RWPE1 (cell line): ENCODE results near the gene PPP1R15B.
A peak's percentile ranks its signal among the peaks of the same experiment; 100 is the strongest.

Experiments used
- CTCF ChIA-PET: fragments of 350-600 bp; sonication (Branson Sonifier 250); formaldehyde crosslinking; extraction: SDS; loops from one replicate; lab custom pipeline; 2021; lab: Yijun Ruan, JAX
- POLR2A ChIA-PET: fragments of 400-600 bp; formaldehyde crosslinking; extraction: SDS; loops from one replicate; lab custom pipeline; 2020; ENCODE audit warnings: antibody characterized with exemption; ENCODE audit not compliant: low non-redundant PET; lab: Yijun Ruan, JAX
- DNase-seq: peaks from one replicate; pipeline ENCODE4 v3.0.0; 2012; ENCODE audit warnings: low spot score
- H3K27ac ChIP-seq: fragments of 450-650 bp; 2 replicates; pipeline ENCODE4 v1.5.1; 2017
- TF ChIP-seq, protein P1 (sequence below): fragments of 450-650 bp; conservative IDR thresholded peaks from 2 replicates; pipeline ENCODE4 v1.5.1; 2017; ENCODE audit warnings: low read depth, mild to moderate bottlenecking

Gene PPP1R15B

DNA sequence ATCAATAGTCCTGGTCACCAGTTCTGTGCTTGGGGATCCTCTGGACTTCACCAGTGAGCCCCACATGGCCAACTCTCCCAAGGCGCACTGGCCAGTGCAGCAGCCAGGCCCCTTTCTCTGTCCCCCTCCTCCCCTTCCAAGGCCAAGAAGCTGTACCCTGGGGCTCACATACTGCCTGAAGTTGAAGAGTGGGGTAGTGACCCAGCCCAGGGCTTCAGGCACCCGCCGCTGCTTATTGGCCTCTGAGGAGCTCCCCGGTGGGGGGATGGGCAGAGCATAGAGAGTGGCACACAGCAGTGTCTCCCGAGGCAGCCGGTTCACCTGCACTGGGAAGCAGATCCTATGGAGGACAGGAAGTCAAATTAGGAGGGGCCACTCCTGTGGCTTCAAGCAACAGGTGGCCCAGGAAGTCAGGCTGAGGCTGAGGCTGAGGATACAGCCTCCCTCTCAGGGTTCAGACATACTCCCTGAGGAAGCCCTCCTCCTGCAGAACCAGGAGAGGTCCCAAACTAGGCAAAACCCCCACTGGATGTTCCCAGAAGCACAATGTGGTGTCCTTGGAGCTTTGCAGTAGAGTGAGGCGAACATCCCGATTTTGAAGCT, 38.2 kb upstream of the PPP1R15B start:
- ChIA-PET POLR2A (no interaction called here), CTCF (interaction anchor here (0.6 to 2.0 kb wide), 5 partner anchors 38 to 520 kb away, joined by 3 to 11 read pairs (median 5); partner anchors contain the start of gene PIK3C2B)
- DNase-seq: no peak
- H3K27ac ChIP-seq: no peak overlapping the region
- TF ChIP-seq, protein P1, sequence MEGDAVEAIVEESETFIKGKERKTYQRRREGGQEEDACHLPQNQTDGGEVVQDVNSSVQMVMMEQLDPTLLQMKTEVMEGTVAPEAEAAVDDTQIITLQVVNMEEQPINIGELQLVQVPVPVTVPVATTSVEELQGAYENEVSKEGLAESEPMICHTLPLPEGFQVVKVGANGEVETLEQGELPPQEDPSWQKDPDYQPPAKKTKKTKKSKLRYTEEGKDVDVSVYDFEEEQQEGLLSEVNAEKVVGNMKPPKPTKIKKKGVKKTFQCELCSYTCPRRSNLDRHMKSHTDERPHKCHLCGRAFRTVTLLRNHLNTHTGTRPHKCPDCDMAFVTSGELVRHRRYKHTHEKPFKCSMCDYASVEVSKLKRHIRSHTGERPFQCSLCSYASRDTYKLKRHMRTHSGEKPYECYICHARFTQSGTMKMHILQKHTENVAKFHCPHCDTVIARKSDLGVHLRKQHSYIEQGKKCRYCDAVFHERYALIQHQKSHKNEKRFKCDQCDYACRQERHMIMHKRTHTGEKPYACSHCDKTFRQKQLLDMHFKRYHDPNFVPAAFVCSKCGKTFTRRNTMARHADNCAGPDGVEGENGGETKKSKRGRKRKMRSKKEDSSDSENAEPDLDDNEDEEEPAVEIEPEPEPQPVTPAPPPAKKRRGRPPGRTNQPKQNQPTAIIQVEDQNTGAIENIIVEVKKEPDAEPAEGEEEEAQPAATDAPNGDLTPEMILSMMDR: no peak

DNA sequence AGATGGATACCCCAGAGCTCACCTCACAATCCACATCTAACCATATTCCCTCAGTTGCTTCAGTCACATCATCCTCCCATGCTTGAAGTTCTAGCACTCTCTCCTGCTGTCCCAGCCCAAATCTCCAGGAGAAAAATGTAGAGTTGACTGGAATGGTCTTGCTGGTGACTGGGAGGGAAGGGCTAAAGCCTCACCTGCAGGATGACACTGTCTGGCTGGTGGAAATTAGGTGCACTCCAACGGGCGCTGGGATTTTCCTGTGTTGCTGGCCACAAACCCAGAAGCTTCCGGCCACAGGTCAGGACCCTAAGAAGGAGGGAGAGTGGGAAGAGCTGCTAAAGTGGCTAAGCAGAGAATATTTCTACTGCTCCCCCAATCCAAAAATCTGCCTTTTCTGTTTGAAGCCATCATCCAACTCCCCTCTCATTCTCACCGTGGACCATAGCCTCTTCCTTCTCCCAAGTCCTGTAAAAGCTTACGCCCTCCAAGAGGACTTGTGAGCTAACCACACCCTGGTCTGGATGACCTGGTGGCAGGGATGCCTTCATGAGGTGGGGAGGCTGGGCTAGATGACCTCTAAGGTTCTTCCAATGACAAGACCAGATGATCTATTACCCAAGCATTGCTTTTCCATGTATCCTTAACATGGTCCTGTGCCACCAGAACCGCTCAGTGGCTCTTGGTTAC, 37.5 kb upstream of the PPP1R15B start:
- ChIA-PET POLR2A (interaction anchor here (0.6 to 1.1 kb wide), 4 partner anchors 11 to 52 kb away, joined by 3 to 4 read pairs (median 4); no protein-coding TSS in a partner anchor), CTCF (interaction anchor here (0.6 to 2.0 kb wide), 7 partner anchors 8 to 519 kb away, joined by 3 to 11 read pairs (median 5); partner anchors contain the start of gene PIK3C2B)
- peak overlapping the region; percentile 48 for H3K27ac ChIP-seq
- TF ChIP-seq, protein P1: no peak
- DNase-seq: no peak

DNA sequence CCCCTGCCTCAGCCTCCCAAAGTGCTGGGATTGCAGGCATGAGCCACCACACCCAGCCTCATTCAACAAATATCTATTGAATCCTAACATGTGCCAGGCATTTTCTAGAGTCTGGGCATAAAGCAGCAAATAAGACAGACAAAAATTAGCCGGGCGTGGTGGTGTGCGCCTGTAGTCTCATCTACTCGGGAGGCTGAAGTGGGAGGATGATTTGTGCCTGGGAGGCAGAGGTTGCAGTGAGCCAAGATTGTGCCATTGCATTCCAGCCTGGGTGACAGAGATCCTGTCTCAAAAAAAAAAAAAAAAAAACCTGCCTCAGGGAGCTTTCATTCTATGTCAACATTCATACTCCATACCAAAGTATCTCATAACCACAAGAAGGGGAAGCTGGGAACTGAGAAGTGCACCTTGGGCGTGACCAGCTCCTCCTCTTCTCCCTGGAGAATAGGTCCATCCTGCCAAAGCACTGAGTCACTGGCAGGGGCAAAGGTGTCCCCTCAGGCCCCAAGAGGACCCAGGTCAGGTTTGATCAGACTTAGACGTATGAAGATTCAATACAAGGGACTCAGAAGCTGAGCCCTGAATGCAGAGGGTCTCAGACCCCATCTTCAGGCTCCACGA, 36.8 kb upstream of the PPP1R15B start:
- TF ChIP-seq, protein P1: no peak
- peak; percentile 78 for DNase-seq
- CTCF ChIA-PET: interaction anchor here (0.5 to 1.8 kb wide), 6 partner anchors 9 to 825 kb away, joined by 3 to 8 read pairs (median 4); no protein-coding TSS in a partner anchor
- peak overlapping the region; percentile 48 for H3K27ac ChIP-seq
- POLR2A ChIA-PET: interaction anchor here (0.6 to 1.1 kb wide), 4 partner anchors 10 to 53 kb away, joined by 3 to 4 read pairs (median 4); no protein-coding TSS in a partner anchor

DNA sequence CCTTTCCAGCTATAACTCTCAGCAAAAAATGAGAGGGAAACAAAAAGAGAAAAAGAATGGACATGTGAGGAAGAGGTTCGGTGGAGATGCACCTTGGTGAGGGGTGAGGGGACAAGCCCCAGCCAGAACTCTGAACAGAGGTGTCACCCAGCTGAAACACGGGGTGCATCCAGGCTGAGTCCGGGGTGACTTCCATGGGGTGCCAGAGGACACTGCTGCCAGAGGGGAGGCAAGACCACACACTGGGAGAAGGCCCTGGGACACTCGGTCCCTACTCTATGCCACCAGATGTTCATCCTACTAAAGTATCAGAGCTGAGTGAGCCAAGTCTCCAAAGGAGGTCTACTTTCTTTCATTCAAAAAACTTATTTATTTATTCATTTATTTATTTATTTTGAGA, 36.1 kb upstream of the PPP1R15B start:
- H3K27ac ChIP-seq: peak overlapping the region; percentile 48
- CTCF ChIA-PET: interaction anchor here (1.7 to 3.1 kb wide), 5 partner anchors 9 to 56 kb away, joined by 4 to 24 read pairs (median 15); partner anchors contain the start of gene PIK3C2B
- DNase-seq: no peak
- TF ChIP-seq, protein P1: no peak
- POLR2A ChIA-PET: no interaction called here

DNA sequence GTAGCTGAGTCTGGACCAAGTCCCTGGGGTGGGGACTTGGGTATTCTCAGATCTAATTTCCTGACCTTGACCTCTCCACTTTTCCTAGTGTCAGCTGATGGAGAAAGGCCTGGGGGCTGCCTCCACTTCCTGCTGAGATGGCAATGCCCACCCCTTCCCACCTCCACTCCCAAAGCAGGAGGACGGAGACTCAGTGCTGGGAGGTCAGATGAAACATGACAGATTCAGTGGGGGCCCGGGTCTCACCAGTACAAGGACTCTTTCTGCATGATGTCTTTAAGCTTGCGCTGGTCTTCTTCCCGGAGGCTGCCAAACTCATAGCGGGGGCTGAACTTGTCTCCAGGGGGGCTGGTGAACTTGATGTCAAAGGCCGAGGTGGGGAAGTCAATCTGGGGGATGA, 35.6 kb upstream of the PPP1R15B start:
- ChIA-PET CTCF (interaction anchor here (0.6 to 3.1 kb wide), 8 partner anchors 10 to 118 kb away, joined by 3 to 24 read pairs (median 6); partner anchors contain the start of gene PIK3C2B), POLR2A (no interaction called here)
- DNase-seq: no peak
- H3K27ac ChIP-seq: peak overlapping the region; percentile 48; the same call in 1 of the 2 replicates
- TF ChIP-seq, protein P1: no peak
